ENCODE data around the gene FLVCR2. TPM values are rescaled to one million over a fixed set of nuclear protein-coding genes. Genes with fewer than 3 reads are reported as not detected.

FLVCR2 gene
- total RNA-seq, 4 donors from 2014 or later = 4.3 to 9.1 (median 6.3) TPM

DNA sequence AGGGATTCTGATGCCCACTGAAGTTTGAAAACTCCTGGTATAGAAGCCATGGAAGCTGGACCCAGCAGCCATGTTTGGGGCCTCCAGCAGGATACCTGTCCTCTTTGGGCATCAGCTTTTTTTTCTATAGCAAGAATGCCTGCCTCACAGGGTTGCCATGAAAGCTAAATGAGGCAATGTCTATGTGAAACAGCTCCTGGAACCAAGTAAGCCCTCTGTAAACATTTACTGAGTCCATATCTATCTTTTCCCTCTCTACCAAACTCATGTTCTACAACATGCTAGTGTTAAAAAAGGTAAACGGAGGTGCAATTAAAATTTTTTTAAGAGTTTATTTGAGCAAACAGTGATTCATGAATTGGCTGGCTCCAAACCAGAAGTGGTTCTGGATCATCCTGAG, 28.6 kb downstream of the FLVCR2 start:
- H3K36me3 ChIP-seq = no peaks in the 10 kb centered on the region
- 97 to 100% methylated on average over 1 of the region's 1 CpG for WGBS, 2 donors
- H3K9me3 ChIP-seq = no peaks in the 10 kb centered on the region
- peak overlapping the region in 2 of 3 donors; percentile 83 to 93 for H3K27ac ChIP-seq
- no peak overlapping the region for H3K4me3 ChIP-seq (replicated peaks in 1 of 3)
- no peak for DNase-seq
- H3K27me3 ChIP-seq = no peaks in the 10 kb centered on the region
- no peak for TF ChIP-seq POLR2A (IDR thresholded peaks at IDR 0.05)
- TF ChIP-seq, protein P1, sequence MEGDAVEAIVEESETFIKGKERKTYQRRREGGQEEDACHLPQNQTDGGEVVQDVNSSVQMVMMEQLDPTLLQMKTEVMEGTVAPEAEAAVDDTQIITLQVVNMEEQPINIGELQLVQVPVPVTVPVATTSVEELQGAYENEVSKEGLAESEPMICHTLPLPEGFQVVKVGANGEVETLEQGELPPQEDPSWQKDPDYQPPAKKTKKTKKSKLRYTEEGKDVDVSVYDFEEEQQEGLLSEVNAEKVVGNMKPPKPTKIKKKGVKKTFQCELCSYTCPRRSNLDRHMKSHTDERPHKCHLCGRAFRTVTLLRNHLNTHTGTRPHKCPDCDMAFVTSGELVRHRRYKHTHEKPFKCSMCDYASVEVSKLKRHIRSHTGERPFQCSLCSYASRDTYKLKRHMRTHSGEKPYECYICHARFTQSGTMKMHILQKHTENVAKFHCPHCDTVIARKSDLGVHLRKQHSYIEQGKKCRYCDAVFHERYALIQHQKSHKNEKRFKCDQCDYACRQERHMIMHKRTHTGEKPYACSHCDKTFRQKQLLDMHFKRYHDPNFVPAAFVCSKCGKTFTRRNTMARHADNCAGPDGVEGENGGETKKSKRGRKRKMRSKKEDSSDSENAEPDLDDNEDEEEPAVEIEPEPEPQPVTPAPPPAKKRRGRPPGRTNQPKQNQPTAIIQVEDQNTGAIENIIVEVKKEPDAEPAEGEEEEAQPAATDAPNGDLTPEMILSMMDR (IDR thresholded peaks at IDR 0.05) = no peak
- intact Hi-C loops (cut with DNase I) = no loop called here
- peaks cover 58 to 65% of the 10 kb centered on the region in 2 donors for H3K4me1 ChIP-seq

DNA sequence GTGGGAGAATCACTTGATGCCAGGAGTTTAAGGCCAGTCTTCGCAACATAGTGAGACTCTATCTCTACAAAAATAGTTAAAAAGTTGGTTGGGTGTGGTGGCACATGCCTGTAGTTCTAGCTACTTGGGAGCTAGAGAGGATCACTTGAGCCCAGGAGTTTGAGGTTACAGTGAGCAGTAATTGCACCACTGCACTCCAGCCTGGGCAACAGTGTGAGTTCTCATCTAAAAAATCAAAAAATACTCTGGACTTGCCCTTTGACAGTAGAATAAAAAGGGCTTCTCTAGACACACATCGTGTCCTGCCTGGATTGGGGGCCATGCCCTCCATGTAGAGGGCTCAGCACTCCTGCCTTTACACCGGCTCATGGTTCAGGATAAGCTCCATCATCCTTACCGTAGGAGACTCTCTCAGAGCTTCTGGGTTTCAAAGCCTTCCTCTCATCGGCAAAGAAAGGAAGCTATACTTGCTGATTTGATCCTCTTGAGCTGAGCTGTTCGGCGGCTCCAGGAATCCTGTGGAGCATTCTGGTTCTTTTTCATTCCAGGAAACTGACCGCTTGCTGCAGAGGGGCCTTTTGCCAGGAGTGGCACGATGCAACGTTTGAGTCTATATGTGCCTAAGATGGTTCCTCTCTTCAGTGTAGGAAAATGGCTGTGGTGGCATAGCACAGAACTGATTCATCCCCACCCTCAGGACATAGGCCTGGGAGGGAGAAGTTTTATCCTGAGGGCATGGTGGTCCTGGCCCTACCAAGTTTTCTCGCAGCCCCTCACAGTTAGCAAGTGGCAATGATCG, 29.6 kb downstream of the FLVCR2 start:
- TF ChIP-seq, protein P1 (IDR thresholded peaks at IDR 0.05) = no peak
- no peak for TF ChIP-seq POLR2A (IDR thresholded peaks at IDR 0.05)
- intact Hi-C loops (cut with DNase I) = no loop called here
- peak overlapping the region in 1 of 3 donors; percentile 91 for H3K27ac ChIP-seq
- no peaks in the 10 kb centered on the region for H3K36me3 ChIP-seq
- 91 to 93% methylated on average over 12 of the region's 12 CpGs for WGBS, 2 donors
- H3K4me1 ChIP-seq = peaks cover 58 to 65% of the 10 kb centered on the region in 2 donors
- no peak overlapping the region for H3K4me3 ChIP-seq (replicated peaks in 1 of 3)
- no peaks in the 10 kb centered on the region for H3K27me3 ChIP-seq
- DNase-seq = no peak
- H3K9me3 ChIP-seq = no peaks in the 10 kb centered on the region

DNA sequence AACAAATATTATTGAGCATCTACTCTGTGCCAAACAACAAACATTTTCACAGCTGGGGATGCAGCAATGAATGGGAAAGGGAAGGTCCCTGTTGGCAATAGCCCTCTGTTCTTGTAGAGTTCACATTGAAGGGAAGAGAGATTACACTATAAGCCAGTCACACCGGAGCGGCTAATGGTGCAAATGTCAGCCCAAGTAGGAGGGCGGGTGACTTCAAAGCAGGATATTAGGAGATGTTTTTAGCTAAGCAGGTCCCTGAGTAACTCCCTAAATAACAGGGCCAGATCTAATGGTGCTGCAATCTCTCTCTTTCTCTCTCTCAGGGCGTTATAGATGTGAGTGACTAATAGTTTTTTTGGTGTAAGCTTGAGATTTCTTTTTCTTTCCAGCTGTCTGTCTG, 30.7 kb downstream of the FLVCR2 start:
- 91 to 93% methylated on average over 4 of the region's 4 CpGs for WGBS, 2 donors
- H3K4me1 ChIP-seq = peaks cover 58 to 65% of the 10 kb centered on the region in 2 donors
- no peaks in the 10 kb centered on the region for H3K27me3 ChIP-seq
- intact Hi-C loops (cut with DNase I) = no loop called here
- no peak overlapping the region for H3K4me3 ChIP-seq (replicated peaks in 1 of 3)
- no peak for DNase-seq
- no peaks in the 10 kb centered on the region for H3K36me3 ChIP-seq
- no peaks in the 10 kb centered on the region for H3K9me3 ChIP-seq
- peak overlapping the region in 2 of 3 donors; percentile 90 to 91 for H3K27ac ChIP-seq
- TF ChIP-seq POLR2A (IDR thresholded peaks at IDR 0.05) = no peak
- TF ChIP-seq, protein P1 (IDR thresholded peaks at IDR 0.05) = no peak

DNA sequence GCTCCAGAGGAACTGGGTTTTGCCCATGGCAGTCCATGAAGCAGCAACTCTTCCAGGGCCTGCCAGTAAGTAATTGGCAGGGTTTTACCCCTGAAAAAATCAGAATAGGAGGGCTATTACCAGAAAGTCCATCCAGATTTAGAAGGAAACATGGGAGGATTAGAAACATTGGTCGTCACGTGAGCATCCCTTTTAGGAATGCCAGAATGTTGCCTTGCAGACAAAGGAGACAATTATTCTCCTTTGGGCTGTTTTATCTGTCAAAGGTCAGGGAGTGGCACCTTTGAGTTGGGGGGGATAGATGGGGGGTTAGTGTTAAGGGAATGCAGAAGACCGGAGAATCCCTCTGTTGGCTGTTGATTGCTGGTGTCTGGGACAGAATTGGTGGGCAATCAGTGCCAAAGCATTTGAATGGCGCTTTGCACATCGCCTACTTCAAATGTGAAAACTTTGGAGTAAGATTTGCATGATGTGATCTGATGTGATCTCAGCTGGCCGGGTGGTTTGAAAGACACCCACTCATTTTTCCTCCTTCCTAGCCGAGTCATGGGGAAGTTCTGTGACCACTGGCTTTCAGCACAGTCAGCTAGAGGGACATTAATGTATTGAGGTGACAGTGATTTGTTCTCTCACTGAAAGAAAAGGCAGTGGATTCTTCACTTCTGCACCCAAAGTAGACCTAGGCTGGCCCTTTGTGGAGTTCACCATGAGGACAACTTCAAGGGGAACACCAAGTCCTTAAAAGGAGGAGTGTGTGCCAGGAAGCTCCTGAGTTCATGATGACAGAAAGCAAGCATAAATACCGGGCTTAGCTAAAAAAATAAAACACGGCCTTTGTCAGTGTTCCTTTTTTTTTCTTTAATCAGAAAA, 31.4 kb downstream of the FLVCR2 start:
- intact Hi-C loops (cut with DNase I) = no loop called here
- TF ChIP-seq, protein P1 (IDR thresholded peaks at IDR 0.05) = no peak
- TF ChIP-seq POLR2A (IDR thresholded peaks at IDR 0.05) = peak in 1 of 2 donors; percentile 9
- WGBS, 2 donors = 57 to 63% methylated on average over 9 of the region's 9 CpGs
- H3K27me3 ChIP-seq = no peaks in the 10 kb centered on the region
- peak; percentile 76 to 80 for DNase-seq
- no peaks in the 10 kb centered on the region for H3K36me3 ChIP-seq
- H3K4me1 ChIP-seq = peaks cover 53 to 60% of the 10 kb centered on the region in 2 donors
- H3K9me3 ChIP-seq = no peaks in the 10 kb centered on the region
- no peak overlapping the region for H3K4me3 ChIP-seq (replicated peaks in 1 of 3)
- H3K27ac ChIP-seq = peak overlapping the region; percentile 88 to 91 (median 90)
